NCI-H510A (cell line): Measurements from ENCODE around the gene CAPSL.
"Not testable (repeated sequence)": the region's sequence is repeated elsewhere in the genome, so short reads cannot be mapped to it uniquely, and the experiment has no call there.

Experiments used
- DNase-seq: peaks from one replicate; lab custom pipeline; 2025; lab: John Stamatoyannopoulos, UW

The CAPSL gene

DNA sequence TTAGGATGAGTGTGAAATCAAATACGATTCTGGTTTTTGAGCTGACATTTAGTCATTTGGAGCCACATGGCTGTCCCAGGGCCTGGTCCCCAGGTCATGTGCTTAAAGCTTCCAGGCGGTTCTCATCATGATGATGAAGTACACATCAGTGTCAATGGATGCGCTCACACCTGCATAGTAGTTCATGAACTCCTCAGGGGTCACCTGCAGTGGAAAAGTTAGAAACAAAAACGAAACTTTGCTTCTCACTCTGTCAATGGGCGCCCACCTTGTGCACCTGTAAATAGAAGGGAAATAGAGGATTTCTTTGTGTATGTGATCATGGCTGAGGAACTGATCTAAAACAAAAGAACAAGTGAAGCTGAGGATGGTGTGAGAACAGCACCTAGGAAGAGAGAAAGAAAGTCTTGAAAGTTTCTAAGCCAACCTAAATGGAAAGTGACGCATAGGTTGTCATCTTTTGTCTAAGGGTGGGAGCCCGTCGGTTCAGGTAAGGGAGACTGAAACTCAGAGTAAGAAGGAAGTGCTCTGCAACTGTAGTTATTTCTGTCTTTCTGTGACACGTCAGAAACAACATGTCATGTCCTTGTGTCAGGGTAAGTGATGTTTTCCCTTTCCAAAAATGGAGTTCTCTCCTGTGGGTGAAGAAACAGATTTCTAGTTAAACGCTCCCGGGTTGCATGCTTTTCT, 33.8 kb downstream of the CAPSL start:
- DNase-seq = no peak

DNA sequence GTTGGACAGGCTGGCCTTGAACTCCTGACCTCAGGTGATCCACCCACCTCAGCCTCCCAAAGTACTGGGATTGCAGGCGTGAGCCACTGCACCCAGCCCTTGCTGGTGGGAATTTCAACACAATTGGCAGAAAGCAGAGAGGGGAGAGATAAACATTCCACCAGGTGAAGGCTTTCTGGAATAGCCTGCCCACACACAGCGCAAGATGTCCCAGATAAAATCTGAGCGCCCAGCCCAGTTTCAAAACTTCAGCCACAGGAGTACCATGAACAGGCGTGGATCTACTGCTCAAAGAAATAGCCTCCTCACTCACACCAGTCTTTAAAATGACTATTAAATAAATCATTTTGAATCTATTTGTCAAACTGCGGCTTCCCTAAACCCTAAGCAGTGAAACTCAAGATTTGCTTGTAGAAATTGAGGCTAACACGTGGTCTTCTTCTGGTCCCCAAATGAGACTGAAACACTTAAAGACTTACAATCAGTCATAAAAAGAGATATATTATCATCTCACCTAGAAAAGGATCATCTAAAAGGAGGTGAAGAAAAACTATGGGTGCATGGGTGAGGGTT, 34.7 kb downstream of the CAPSL start:
- no peak for DNase-seq

DNA sequence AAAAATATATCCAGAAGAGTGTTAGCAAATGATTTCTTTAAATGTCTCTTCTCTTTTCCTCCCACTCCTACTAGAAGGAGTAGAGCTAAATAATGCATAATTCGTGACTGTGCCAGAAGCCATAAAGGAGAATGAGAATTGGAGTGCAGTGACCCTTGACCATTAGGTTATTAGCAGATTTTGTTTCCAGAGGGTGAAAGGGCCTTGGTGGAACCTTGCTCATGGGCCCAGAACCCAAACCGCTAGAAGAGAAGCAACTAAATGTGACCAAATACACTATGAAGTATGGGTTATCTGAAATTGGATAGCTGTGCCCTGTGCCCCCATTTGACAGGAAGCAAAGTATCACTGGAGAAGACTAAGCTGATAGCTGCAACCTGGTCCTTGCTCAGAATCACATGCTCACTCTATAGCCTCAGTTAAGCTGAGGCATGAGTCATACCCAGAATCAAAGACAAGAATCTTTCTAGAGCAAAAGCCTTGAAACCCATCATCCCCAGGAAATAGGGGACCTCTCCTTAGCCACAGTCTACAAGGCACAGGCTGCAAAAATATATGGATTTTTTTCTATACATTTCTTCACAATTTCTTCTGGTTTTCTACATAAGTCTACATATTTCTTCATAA, 36.3 kb downstream of the CAPSL start:
- no peak for DNase-seq

DNA sequence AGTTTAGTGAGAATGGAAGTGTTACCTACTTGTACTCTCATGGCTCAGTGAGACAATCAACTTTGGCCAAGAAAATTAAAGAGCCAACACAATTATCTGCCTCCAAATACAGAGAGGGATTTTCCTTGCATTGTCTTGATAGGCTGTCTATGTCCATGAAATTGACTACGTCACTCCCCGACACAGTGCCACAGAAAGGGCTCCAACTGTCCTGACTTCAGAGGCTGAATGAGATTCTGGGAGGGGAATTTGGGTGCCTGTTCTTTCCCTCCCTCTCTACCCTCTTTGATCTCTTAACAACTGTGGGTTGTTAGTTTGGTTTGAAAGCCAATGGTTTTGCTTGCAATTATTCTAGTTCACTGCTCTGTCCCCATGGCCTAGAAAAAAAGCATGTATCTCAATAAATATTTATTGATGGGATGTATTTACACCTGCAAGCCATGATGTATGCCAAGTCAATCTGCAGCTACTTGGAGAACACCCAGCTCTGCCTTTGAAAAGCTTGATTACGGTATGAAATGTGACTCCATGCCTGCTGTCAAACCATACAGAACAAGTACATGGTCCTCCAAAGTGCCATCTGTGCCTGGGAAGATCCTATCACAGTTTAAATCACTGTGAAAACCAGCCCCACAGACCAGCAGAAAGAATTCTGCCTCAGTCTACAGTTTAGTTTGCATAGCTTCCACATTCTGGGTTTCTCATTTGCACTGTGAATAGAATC, 37.3 kb downstream of the CAPSL start:
- DNase-seq = no peak

DNA sequence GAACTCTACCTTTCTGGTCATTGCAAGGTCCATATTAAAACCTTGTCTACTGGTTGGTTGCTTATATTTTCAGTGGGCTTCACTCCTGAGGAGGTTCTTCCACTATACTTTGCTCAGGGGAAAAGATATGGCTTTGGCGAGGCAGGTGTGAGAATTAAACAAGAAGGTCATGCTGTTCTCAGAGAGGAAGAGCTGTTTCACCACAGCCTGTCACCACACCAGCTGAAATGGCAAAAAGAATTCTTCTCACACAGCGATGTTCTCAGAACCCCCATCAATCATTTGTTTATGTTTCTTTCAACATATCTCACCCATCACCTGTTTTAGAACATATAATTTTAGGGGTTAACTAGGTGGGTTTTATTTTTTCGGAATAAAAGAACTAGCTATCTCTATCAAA, 38.6 kb downstream of the CAPSL start:
- DNase-seq = no peak

DNA sequence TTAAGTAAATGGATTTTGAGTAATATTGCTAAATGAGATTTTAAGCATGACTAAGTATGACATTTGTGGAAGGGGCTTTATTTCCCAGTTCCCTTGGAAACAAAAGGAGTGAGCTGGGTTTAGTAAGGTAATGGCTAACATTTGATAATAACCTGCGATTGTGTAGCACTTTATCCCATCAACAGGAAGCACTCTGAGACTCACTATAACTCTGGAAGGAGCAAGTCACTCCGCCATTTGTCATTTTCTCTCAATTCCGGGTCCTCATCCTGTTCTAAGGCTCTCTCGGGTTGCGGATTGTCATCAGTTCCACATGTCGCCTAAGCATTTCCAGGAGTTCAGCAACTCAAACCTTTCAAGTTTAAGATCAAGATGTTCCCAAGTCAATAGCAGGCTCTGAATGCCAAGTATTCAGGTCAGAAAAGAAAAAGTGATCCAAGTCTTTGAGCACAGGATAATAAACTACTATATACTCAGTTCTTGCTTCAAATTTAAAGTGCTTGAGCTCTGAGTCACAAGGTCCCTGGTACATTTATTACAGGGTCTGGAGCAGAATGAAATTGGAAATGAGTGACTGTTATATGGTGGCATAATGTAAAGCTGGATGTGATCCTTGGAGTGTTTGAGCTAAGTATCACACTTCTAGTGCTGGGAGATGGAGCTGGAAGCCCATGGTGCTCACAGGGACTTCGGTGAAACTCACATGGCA, 39.3 kb downstream of the CAPSL start:
- no peak for DNase-seq

DNA sequence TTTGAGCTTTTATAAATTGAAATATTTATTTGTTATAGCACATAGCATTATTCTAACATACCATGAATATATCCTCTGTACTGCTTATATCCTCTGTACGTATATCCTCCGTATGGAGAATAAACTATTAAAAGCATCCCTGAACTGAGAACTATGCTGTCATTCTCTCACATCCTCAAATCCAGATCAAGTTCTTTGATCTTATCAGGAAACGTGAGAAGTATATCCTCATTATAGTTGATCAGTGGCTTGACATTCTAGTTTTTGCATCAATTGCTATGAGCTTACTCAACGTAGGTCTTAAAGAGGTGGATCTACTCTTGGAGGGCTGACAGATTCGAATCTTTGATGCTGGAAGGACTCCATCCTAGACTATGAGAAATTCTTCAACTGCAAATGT, 44.3 kb downstream of the CAPSL start:
- DNase-seq = no peak

DNA sequence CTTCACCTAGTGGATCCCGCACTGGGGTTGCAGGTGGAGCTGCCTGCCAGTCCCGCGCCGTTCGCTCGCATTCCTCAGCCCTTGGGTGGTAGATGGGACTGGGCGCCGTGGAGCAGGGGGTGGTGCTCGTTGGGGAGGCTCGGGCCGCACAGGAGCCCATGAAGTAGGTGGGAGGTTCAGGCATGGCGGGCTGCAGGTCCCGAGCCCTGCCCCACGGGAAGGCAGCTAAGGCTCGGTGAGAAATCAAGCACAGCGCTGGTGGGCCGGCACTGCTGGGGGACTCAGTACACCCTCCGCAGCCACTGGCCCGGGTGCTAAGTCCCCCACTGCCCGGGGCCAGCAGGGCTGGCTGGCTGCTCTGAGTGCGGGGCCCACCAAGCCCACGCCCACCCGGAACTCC, 45.6 kb downstream of the CAPSL start:
- not testable (repeated sequence) for DNase-seq

DNA sequence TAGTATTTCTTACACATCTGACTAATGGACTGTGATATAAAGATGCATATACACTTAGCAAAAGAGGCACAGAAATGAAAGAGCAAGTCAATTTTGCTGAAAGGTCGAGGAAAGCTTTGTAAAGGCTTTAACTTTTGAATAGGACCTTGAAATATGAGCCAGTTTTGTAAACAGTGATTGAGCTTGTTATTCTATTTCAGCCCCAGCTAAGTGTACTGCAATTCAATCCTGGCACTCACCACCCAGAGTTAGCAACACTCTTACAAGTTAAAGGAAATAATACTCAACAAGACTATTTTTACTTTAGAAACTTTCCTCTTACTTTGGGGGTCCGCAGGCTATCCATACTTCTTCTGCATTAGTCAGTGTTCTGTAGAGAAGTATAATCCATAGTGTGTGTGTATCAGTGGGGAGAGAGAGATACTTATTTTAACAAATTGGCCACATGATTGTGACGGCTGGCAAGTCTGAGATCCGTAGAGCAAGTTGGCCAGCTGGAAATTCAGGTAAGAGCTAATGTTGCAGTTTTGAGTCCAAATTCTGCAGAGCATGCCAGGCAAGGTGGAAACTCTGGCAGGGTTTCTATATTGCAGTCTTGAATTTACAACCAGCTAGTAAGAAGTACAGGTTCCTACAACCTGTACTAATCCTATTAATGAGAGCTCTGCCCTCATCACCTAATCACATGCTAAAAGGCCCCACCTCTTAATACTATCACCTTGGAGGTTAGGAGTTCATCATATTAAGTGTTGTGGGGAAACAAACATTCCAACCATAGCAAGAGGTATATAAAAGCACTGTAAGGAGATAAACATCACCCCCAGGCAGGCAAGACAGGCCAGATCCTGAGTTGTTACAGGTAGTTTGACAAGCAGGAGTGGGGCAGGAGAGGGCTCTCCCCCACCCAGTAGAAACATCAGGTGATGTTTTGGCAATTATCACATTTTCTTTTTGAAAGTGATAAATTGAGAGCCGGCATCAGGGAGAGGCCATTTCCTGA, 48.1 kb downstream of the CAPSL start:
- no peak for DNase-seq

DNA sequence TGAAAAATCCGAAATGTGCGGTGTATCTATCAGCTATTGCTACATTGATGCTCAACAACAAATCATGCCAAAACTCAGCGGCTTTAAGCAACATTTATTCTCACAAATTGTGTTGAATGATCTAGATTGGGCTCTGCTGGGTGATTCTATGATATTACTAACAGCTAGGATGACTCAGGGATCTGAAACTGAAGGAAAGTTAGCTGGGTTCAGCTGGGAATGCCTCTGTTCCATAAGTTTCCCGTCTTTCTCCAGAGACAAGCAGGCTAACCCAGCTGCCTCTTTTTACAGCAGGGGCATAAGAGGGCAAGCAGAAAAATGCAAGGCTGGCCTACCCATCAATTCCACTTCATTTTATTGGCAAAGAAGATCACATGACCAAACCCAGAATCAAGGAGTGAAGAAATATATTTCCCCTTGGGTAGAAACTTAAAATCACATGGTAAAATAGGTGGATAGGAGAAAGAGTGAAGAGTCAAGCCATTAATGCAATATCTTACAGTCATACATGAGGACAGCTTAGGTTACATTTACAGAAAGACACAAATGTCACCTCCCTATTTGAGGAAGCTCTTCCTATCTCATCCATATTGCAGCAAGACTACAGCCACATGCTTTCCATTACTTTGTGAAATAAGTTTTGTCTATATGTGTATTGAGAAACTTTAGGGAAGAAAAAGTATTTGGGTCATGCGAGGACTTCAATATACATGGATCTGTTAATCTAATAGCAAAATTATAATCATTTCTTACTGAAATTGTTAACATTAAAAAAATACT, 50.9 kb downstream of the CAPSL start:
- no peak for DNase-seq

DNA sequence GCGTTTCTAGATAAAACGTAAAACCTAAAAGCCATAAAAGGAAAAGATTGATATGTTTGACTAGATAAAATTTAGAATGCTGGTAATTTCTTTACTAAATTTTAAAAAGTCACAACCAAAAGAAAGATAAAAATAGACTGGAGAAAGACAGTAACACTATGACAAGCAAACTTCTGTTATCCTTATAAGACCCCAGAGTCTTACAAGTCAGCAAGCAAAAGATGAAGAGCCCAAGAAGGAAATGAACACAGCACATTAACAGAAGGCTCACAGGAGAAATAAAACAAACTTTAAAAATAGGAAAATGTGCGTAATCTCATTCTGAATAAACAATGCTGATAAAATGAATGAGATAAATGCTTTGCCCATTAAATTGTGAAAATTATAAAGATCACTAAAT, 52.0 kb downstream of the CAPSL start:
- no peak for DNase-seq

DNA sequence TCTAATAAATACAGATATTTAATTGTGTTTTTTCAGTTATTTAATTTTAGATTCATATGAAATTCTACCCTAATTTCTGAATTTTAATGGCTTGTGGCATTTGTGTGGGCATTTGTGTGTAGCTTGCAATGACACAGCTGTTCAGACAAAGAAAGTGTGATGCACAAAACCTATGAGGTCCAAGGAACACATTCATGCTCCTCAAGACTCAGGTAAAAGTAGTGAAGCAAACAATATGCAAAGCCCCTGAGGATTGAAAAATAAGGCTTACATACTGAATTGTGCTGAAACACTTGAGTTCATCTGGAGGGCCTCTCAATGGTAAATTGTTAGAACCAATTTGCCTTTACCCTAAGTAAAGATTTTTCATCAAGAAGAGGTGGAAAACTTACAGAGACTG, 53.6 kb downstream of the CAPSL start:
- no peak for DNase-seq

DNA sequence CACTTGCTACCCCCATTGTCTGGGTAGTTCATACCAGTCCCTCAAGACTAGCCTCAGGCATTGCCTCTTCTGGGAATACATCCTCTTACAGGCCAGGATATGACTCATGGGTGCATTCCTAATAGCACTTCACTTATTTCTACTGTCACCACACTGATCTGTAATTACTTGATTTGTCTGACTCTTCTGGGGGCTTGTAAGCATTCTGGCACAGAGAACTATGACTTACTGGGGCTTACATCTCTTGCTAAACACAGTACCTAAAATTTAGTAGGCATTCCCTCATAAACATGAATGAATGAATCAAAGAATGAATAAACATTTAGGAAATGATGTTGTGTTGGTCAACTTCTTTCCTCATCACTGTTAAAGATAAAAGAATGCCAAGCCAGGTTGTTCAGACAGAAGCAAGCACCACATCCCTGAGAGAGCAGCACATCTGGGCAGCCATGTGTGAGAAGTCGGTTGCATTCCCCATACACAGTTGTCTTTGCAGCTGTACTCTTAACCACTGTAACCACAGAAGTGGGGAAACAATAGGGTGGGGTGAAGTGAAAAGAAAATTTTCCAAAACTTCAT, 54.1 kb downstream of the CAPSL start:
- no peak for DNase-seq

DNA sequence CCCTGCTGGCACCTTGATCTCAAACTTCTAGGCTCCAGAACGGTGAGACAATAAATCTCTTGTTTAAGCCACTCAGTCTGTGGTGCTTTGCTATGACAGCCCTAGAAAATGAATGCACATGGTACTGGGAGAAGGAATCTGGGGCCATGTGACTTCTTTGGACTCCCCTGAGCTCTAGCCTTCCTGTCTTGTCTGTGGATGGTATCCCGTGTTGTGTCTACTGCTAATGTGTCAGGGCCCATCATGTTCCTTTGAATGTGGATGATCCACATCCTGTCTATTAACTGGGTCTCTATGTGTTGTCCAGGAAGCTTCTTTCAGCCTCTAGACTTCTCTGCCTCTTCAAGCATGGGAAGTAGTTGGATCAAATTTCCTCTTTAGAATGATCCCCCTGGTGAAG, 56.7 kb downstream of the CAPSL start:
- no peak for DNase-seq

DNA sequence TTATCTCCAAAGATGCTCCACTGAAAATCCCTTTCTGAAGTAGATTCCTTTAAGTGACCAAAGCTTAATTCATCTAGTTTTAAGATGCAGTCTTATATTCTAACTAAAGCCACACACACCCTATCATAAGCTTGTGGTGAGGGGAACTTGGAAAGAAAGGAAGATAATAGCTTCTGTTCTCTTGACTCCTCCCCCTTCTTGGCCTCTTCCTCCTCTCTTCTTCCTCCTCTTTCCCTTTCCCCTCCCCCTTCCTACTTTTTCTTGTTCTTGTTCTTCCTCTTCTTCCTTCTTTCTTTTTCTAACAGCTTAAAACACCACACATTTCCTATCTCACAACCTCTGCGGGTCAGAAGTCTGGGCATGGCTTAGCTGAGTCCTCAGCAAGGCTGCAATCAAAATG, 58.3 kb downstream of the CAPSL start:
- no peak for DNase-seq

DNA sequence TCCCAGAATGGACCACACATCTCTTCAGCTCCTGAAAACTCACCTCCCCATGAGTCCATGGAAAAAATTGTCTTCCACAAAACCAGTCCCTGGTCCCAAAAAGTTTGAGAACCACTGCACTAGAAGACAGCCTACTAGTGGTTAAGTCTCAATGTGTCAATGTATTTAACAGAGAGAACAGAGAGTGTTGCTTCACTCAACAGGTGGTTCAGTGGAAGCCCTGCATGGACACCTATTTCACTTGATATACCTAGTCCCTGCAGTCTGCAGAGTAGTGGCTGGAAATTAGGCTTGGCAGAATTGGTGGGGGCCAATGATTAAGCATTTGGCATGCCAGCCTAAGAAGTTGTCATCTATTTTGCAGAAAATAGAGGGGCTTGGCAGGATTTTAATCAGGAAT, 58.8 kb downstream of the CAPSL start:
- no peak for DNase-seq

DNA sequence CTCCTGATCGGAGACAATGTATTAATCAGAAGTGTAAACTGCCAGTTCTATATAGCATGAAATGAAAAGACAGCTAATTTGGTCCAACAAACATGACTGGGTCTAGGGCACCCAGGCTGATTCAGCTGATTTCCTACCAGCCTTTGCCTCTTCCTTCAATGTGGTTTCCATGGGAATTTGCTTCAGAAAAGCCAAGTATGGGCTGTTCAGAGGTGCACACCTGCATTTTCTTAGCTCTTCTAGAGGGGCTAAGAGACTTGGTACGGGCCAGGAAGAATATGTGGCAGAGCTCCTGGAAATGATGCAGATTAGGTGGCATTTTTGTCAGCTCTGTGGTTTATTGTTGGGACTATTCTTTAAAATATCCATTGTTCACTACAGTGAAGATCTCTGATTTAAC, 59.3 kb downstream of the CAPSL start:
- no peak for DNase-seq

DNA sequence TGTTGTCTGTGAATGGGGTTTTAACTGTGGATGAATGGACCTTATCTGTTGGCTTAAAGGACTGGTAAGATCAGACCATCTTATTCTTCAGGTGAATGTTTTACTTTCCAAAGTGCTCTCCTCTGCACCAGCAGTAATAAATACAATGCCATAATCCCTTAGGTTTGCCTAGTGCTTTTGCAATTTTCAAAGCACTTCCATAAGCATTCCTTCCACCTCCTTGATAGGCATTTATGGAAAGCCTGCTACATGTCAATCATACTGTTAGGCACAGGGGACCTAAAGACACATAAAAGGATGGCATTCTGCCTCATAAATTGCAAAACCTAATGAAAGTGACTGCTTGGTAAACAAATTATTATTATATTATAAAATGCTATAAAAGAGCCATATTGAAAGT, 60.3 kb downstream of the CAPSL start:
- no peak for DNase-seq

DNA sequence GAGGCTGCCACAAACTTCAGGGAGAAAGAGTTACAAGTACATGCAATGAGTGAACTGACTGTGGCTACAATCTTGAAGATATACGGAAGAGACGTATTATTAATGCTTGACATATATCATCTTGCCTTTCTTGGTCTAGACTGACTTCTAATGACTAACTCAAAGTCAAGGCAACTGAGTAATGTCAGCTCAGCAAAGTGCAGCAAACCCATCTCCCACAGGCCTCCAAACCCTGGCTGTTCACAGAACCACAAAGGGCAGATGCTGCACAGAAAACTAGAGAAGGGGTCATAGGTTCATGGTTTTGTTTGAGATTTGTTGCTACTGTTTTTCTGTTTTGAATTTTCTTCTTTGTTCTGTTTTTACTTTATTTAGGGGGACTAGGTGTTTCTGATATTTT, 60.8 kb downstream of the CAPSL start:
- DNase-seq = no peak

DNA sequence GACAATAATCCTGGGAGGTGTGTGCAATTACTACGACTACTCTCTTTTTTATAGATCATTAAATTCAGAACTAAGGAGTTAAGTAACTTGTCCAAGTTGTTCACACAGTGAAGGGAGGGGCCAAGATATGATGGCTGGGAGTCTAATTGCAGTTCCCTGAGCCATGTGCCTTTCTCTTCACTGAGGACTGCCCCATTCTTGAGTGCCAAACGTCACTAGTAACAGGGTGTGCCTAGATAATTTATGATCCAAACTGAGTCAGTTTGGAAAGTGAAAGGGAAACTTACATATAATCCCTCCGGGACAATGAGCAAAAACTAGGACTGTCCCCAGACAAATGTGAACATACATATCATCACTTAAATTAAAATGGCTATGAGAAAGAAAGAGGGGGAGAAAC, 61.5 kb downstream of the CAPSL start:
- DNase-seq = no peak
